Esophagus squamous epithelium (tissue), 4 donors: ENCODE measurements around the gene KRT33B.

Source experiments
- POLR2A ChIP-seq, 4 donors: fragments of 450-650 bp; IDR thresholded peaks; one replicate each; pipeline ENCODE4 v1.6.1; 2017; ENCODE audit warnings: antibody characterized with exemption in 4 of 4, mild to moderate bottlenecking in 4 of 4, moderate library complexity in 3 of 4
- TF ChIP-seq, protein P1 (sequence below), 6 experiments: fragments of 450-650 bp in 4 of 6; fragments of 200-600 bp in 2 of 6; sonication (generic) in 2 of 6; IDR thresholded peaks; one replicate each; pipeline ENCODE4 v1.5.1; 2016 to 2019; ENCODE audit warnings: antibody characterized with exemption in 6 of 6, mild to moderate bottlenecking in 4 of 6, moderate library complexity in 4 of 6

DNA sequence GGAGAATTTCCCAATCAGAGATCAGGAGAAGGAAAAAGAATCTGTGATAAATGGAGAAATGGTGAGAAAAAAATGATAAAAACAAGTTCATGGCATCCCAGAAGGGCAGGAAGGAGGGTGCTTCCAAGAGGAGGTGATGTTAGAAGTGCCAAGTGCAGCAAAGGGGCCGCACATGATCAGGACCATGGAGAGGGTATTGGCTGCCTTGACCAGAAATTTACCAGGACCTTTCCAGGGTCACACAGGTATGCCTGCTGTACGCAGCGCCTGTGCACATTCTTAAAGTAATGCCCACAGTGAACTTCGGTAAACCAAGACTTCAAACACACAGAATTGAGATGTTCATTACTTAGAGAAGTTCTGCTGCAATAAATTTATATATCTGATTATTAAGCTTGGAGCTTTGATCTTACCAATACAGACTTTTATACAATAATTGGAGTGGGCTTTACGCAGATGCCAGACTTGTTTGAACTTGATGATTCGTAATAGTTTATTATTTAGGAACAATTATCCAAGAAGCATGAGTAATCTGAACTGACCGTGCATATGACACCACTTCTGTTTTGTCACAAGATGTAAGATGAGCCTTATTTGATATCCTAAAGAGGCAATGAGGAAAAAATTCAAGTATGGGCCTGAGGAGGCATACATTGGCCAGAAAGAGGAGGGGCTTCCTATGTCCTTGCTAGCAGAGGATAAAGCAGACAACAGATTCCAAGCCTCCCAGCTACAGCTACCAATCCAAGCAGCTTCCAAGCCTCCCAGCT, 16.8 kb downstream of the KRT33B start:
- TF ChIP-seq, protein P1, sequence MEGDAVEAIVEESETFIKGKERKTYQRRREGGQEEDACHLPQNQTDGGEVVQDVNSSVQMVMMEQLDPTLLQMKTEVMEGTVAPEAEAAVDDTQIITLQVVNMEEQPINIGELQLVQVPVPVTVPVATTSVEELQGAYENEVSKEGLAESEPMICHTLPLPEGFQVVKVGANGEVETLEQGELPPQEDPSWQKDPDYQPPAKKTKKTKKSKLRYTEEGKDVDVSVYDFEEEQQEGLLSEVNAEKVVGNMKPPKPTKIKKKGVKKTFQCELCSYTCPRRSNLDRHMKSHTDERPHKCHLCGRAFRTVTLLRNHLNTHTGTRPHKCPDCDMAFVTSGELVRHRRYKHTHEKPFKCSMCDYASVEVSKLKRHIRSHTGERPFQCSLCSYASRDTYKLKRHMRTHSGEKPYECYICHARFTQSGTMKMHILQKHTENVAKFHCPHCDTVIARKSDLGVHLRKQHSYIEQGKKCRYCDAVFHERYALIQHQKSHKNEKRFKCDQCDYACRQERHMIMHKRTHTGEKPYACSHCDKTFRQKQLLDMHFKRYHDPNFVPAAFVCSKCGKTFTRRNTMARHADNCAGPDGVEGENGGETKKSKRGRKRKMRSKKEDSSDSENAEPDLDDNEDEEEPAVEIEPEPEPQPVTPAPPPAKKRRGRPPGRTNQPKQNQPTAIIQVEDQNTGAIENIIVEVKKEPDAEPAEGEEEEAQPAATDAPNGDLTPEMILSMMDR (IDR thresholded peaks at IDR 0.05): no peak
- TF ChIP-seq POLR2A (IDR thresholded peaks at IDR 0.05): no peak
